ENCODE results near the gene PNMA1. TPM values are rescaled to one million over a fixed set of nuclear protein-coding genes. Genes with fewer than 3 reads are reported as not detected.
A peak's percentile ranks its signal among the peaks of the same experiment; 100 is the strongest.

PNMA1 gene
- total RNA-seq, 2 donors from 2014 or later, result 17.1 to 18.3 TPM

GRCh38 chr14:73718418-73719251, 4.5 kb upstream of the PNMA1 start:
- no peak for TF ChIP-seq CTCF (IDR thresholded peaks at IDR 0.05)
- Histone ChIP-seq H3K27me3 (no peaks in the 10 kb centered on the region), H3K27ac (peak overlapping the region; percentile 37 to 62), H3K9me3 (no peaks in the 10 kb centered on the region), H3K4me1 (peaks cover 0 to 39% of the 10 kb centered on the region in 2 donors), H3K4me3 (peak overlapping the region in 1 of 2 donors; percentile 3), H3K36me3 (peaks cover 67% of the 10 kb centered on the region)
- DNase-seq (ENCODE audit: low spot score), result no peak

GRCh38 chr14:73717711-73718417, 3.7 kb upstream of the PNMA1 start:
- peak overlapping the region in 1 of 2 donors; percentile 3 for H3K4me3 ChIP-seq
- no peaks in the 10 kb centered on the region for H3K9me3 ChIP-seq
- peaks cover 0 to 38% of the 10 kb centered on the region in 2 donors for H3K4me1 ChIP-seq
- H3K27me3 ChIP-seq, result no peaks in the 10 kb centered on the region
- peak overlapping the region; percentile 37 to 62 for H3K27ac ChIP-seq
- TF ChIP-seq CTCF (IDR thresholded peaks at IDR 0.05), result no peak
- peaks cover 61% of the 10 kb centered on the region for H3K36me3 ChIP-seq
- no peak for DNase-seq (ENCODE audit: low spot score)

GRCh38 chr14:73717266-73717665, 3.1 kb upstream of the PNMA1 start:
- Histone ChIP-seq H3K4me1 (peaks cover 0 to 41% of the 10 kb centered on the region in 2 donors), H3K9me3 (no peaks in the 10 kb centered on the region), H3K4me3 (no peak overlapping the region), H3K27me3 (no peaks in the 10 kb centered on the region), H3K36me3 (peaks cover 55% of the 10 kb centered on the region), H3K27ac (peak overlapping the region; percentile 37 to 62)
- TF ChIP-seq CTCF (IDR thresholded peaks at IDR 0.05), result no peak
- no peak for DNase-seq (ENCODE audit: low spot score)

GRCh38 chr14:73715707-73716106, 1.5 kb upstream of the PNMA1 start:
- H3K36me3 ChIP-seq, result peaks cover 39% of the 10 kb centered on the region
- no peaks in the 10 kb centered on the region for H3K9me3 ChIP-seq
- no peak for DNase-seq (ENCODE audit: low spot score)
- H3K4me1 ChIP-seq, result peaks cover 0 to 50% of the 10 kb centered on the region in 2 donors
- no peak for TF ChIP-seq CTCF (IDR thresholded peaks at IDR 0.05)
- no peaks in the 10 kb centered on the region for H3K27me3 ChIP-seq
- no peak overlapping the region for H3K27ac ChIP-seq
- H3K4me3 ChIP-seq, result no peak overlapping the region

- no peak for TF ChIP-seq CTCF (IDR thresholded peaks at IDR 0.05)
- Histone ChIP-seq H3K27ac (peak overlapping the region; percentile 90 to 92), H3K4me3 (peak overlapping the region; percentile 82 to 88), H3K4me1 (peaks cover 0 to 50% of the 10 kb centered on the region in 2 donors), H3K27me3 (no peaks in the 10 kb centered on the region), H3K9me3 (no peaks in the 10 kb centered on the region), H3K36me3 (peaks cover 29% of the 10 kb centered on the region)
- no peak for DNase-seq (ENCODE audit: low spot score)
These were observed 485 bp upstream of the PNMA1 start for GRCh38 chr14:73714656-73715081.
